GM18499 (cell line): ENCODE measurements around the gene NXPE1.

Experiments used
- ATAC-seq: cut with Tn5 transposase; IDR thresholded peaks from one replicate; pipeline ENCODE4 v1.9.1; 2021; ENCODE audit warnings: moderate number of reproducible peaks; ENCODE audit not compliant: insufficient read depth, unreplicated experiment

NXPE1 gene

GRCh38 chr11:114563077-114563476, 3.4 kb upstream of the NXPE1 start:
- no peak for ATAC-seq

GRCh38 chr11:114562166-114562916, 2.7 kb upstream of the NXPE1 start:
- no peak for ATAC-seq

- no peak for ATAC-seq
Measured at GRCh38 chr11:114556135-114556534, 3.5 kb downstream of the NXPE1 start.

- no peak for ATAC-seq
Measured at GRCh38 chr11:114553642-114554041, 6.0 kb downstream of the NXPE1 start.

- no peak for ATAC-seq
Measured at GRCh38 chr11:114551060-114551459, 8.6 kb downstream of the NXPE1 start.

GRCh38 chr11:114525682-114526081, 34.0 kb downstream of the NXPE1 start:
- no peak for ATAC-seq

GRCh38 chr11:114524122-114524521, 35.6 kb downstream of the NXPE1 start:
- ATAC-seq, result no peak

- ATAC-seq, result no peak
Measured at GRCh38 chr11:114522818-114523217, 36.9 kb downstream of the NXPE1 start.

GRCh38 chr11:114511538-114511937, 48.1 kb downstream of the NXPE1 start:
- ATAC-seq, result no peak

- no peak for ATAC-seq
Measured at GRCh38 chr11:114511079-114511478, 48.6 kb downstream of the NXPE1 start.

GRCh38 chr11:114501901-114502300, 57.8 kb downstream of the NXPE1 start:
- ATAC-seq, result no peak

GRCh38 chr11:114499756-114500155, 59.9 kb downstream of the NXPE1 start:
- no peak for ATAC-seq

- ATAC-seq, result no peak
Measured at GRCh38 chr11:114496915-114497314, 62.8 kb downstream of the NXPE1 start.

GRCh38 chr11:114483929-114484328, 75.8 kb downstream of the NXPE1 start:
- ATAC-seq, result no peak

GRCh38 chr11:114482114-114482513, 77.6 kb downstream of the NXPE1 start:
- no peak for ATAC-seq

- no peak for ATAC-seq
Measured at GRCh38 chr11:114479331-114479730, 80.3 kb downstream of the NXPE1 start.

GRCh38 chr11:114478768-114479167, 80.9 kb downstream of the NXPE1 start:
- no peak for ATAC-seq

- no peak for ATAC-seq
Measured at GRCh38 chr11:114478001-114478410, 81.7 kb downstream of the NXPE1 start.

- no peak for ATAC-seq
Measured at GRCh38 chr11:114472661-114473060, 87.0 kb downstream of the NXPE1 start.
